Ishikawa (cell line): ENCODE data around the gene ASAP2.

Source experiments
- CEBPB ChIP-seq: IDR thresholded peaks from 2 replicates; pipeline ENCODE4 v1.6.1; 2012
- CREB1 ChIP-seq: IDR thresholded peaks from 2 replicates; pipeline ENCODE4 v1.6.1; 2012; ENCODE audit warnings: low read depth
- EP300 ChIP-seq: IDR thresholded peaks from 2 replicates; pipeline ENCODE4 v1.6.1; 2012; ENCODE audit warnings: borderline replicate concordance
- RAD21 ChIP-seq: IDR thresholded peaks from 2 replicates; pipeline ENCODE4 v1.6.1; 2012; ENCODE audit warnings: low read depth
- TAF1 ChIP-seq: IDR thresholded peaks from 2 replicates; pipeline ENCODE4 v1.6.1; 2012; ENCODE audit warnings: low read depth, mild to moderate bottlenecking
- TEAD4 ChIP-seq: IDR thresholded peaks from 2 replicates; pipeline ENCODE4 v1.6.1; 2012
- YY1 ChIP-seq: IDR thresholded peaks from 2 replicates; pipeline ENCODE4 v1.6.1; 2012; ENCODE audit warnings: low read depth
- ZBTB7A ChIP-seq: IDR thresholded peaks from 2 replicates; pipeline ENCODE4 v1.6.1; 2012; ENCODE audit warnings: low read depth
- TF ChIP-seq, protein P1 (sequence below): IDR thresholded peaks from 2 replicates; pipeline ENCODE4 v1.6.1; 2012; ENCODE audit warnings: low read depth, mild to moderate bottlenecking
- TF ChIP-seq, protein P2 (sequence below): IDR thresholded peaks from 2 replicates; pipeline ENCODE4 v1.6.1; 2012

DNA sequence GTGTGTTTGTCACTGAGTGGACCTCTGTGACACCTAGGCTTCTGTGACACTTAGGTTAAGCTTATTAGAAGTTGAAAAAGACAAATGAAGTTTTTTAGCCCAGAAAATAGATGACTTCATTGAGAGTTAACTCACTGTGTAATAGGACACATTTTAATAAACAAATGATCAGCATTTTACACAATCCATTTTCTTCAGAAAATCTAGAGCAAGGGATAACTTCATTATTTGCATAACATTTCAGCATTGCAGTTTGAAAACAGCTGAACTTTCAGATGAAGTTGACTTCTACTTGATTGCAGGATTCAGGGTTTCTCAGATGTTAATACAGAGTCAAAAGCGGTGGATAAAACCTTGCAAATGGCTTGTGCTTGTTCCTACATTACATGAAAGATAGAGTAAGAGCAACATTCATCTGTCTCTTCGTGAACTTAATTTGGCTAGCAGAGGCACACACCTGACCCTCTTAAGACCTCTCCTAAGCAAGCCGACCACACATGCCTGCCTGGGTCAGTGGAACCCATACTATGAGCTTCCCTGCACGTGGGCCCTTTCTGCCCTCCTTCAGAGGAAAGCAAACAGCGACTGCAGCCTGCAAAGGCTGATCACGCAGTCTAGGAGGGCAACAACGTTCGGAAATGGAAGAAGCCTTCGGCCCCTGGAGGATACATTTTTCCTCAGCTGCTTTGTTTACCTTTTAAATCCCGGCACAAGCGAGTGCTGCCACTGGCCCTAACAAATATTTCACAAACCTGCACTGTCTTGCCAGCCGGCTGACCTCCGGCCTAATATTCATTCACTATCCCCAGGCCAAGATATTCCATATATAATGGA, 200.1 kb downstream of the ASAP2 start:
- TF ChIP-seq CREB1 (no peak), TEAD4 (no peak), TAF1 (no peak), YY1 (no peak), RAD21 (no peak), CEBPB (no peak), ZBTB7A (no peak), EP300 (no peak)
- TF ChIP-seq, protein P1, sequence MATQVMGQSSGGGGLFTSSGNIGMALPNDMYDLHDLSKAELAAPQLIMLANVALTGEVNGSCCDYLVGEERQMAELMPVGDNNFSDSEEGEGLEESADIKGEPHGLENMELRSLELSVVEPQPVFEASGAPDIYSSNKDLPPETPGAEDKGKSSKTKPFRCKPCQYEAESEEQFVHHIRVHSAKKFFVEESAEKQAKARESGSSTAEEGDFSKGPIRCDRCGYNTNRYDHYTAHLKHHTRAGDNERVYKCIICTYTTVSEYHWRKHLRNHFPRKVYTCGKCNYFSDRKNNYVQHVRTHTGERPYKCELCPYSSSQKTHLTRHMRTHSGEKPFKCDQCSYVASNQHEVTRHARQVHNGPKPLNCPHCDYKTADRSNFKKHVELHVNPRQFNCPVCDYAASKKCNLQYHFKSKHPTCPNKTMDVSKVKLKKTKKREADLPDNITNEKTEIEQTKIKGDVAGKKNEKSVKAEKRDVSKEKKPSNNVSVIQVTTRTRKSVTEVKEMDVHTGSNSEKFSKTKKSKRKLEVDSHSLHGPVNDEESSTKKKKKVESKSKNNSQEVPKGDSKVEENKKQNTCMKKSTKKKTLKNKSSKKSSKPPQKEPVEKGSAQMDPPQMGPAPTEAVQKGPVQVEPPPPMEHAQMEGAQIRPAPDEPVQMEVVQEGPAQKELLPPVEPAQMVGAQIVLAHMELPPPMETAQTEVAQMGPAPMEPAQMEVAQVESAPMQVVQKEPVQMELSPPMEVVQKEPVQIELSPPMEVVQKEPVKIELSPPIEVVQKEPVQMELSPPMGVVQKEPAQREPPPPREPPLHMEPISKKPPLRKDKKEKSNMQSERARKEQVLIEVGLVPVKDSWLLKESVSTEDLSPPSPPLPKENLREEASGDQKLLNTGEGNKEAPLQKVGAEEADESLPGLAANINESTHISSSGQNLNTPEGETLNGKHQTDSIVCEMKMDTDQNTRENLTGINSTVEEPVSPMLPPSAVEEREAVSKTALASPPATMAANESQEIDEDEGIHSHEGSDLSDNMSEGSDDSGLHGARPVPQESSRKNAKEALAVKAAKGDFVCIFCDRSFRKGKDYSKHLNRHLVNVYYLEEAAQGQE = no peak
- TF ChIP-seq, protein P2, sequence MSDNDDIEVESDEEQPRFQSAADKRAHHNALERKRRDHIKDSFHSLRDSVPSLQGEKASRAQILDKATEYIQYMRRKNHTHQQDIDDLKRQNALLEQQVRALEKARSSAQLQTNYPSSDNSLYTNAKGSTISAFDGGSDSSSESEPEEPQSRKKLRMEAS = no peak
